ELF-1 (cell line): Measurements from ENCODE around the gene ADH1C.
A peak's percentile ranks its signal among the peaks of the same experiment; 100 is the strongest.
"Not testable (repeated sequence)": the region's sequence is repeated elsewhere in the genome, so short reads cannot be mapped to it uniquely, and the experiment has no call there.

Experiments used
- DNase-seq: peaks from one replicate; pipeline ENCODE4 v3.0.0-alpha.2; 2016; ENCODE audit warnings: low read depth, low spot score

The ADH1C gene

GRCh38 chr4:99352602-99353537, at the start of gene ADH1C:
Gene ADH1C (minus strand): TSS chr4:99352746. CDS start chr4:99352675, 71 bp downstream.
- no peak for DNase-seq

DNA sequence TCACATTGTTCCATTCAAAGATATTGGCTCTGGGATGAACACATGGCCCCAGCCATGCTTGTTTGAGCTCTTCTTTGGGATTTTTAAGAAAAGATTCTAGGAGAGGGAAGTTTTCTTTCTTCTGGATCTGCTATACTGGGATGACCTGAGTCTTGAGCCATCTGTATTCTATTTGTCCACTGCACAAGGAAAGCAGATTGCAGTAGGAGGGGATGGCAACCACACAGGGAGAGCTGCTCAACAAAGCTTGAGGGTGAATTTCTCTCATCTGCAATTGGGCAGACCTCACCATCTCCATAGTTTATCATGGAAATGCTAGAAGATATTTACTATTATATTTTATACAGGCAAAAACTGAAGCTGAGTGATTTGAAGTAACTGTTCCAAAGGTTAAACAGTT, 48.3 kb upstream of the ADH1C start:
- DNase-seq: no peak

DNA sequence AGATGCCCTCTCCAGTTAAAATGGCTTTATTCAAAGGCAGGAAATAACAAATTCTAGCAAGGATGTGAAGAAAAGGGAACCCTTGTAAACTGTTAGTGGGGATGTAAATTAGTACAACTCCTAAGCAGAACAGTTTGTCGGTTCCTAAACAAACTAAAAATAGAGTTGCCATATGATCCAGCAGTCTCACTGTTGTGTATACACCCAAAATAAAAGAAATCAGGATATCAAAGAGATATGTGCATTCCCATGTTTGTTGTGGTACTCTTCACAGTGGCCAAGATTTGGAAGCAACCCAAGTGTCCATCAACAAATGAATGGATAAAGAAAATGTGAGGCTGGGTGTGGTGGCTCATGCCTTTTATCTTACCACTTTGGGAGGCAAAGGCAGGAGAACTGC, 46.5 kb upstream of the ADH1C start:
- DNase-seq: no peak

DNA sequence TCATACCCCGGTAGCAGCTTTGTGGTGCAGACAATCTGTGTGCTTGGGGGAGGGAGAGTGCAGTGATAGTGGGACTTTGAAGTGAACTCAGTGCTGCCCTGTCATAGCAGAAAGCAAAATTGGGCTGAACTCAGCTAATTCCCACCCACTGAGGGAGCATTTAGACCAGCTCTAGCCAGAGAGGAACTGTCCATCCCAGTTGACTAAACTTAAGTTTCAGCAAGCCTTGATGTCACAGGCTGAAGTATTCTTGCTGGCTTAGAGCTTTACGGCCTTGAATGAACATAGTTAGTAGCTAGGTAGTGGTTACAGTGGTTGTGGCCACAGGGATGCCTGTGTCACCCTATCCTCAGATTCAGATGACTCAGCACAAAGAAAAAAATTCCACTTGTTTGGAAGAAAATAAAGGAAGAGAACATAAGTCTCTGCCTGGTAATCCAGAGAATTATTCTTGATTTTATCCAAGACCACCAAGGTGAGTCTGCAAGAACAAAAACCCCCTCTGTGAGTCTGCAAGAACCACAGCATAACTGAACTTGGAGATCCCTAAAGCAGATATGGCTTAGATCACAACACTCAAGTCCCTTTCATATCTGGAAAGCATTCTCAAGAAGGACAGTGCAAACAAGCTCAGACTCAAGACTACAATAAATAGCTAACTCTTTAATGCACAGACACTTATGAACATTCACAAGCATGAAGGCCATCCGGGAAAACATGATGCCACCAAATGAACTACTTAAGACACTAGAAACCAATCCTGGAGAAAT, 43.2 kb upstream of the ADH1C start:
- DNase-seq: no peak

DNA sequence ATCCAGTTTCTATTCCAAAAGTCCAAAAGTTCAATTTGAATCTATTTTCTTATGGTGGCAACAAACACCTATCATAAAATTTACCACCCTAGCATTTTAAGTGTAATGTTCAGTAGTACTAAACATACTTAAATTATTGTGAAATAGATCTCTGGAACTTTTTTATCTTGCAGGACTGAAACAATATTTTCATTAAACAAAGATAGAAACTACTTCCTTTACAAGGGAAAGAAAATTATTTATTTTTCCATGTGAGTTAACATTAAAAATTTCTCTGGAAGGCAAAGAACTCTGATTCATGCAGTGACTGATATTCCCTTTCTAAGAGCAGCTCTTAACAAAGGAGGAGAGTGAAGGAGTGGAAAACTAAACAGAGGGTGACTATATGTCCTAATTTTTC, 42.4 kb upstream of the ADH1C start:
- no peak for DNase-seq

- DNase-seq: no peak
Measured at GRCh38 chr4:99390055-99390454, 37.5 kb upstream of the ADH1C start.

- DNase-seq: no peak
Measured at GRCh38 chr4:99389606-99390005, 37.1 kb upstream of the ADH1C start.

GRCh38 chr4:99383833-99384392, 31.4 kb upstream of the ADH1C start:
- DNase-seq: no peak

DNA sequence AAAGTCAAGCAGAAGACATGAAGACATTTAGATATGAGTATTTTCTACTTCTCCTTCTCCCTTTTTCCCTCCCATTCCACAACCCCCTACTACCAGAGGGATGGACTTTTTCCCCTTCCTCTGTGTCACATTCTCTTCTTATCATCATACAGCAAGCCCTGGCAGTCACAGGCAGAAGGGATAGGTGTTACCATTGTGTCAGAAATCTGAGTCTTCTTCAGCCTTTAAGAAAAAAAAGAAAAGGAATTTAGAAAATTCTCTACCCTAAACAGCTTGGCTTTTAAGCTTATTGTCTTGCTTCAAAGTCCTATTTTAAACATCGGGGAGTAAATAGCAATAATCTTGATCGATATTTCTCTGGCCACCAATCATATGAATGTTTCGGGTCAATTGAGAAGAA, 30.9 kb upstream of the ADH1C start:
- DNase-seq: no peak

DNA sequence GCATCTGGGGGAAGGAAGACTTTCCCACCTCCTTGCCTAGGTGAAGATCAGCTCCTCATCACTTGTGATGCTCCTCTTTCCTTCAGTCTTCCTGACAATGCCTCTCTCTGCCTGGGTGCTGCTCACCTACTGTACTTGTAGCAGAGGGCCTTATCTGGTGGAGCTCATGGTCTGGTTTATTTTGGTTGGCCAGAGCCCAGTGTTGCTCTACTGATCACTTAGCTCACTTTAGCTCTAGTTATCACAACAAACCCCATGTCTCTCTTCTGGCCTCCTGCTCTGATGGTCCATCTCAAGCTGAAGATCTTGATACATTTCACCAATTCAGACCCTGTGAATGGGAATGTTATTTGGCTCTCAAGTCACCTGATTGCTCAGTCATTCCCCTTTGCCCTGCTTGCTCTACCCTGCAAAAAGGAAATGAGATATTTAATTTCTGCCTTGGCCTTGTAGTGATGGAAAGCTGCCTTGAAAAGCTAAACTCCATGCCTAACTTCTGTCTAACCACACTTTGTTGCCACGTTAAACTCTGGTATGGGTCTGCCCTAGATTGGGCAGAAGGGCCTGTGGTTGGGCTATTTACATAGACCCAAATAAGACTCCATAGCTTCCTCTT, 30.3 kb upstream of the ADH1C start:
- DNase-seq: no peak

GRCh38 chr4:99381588-99382175, 29.1 kb upstream of the ADH1C start:
- DNase-seq: no peak

- no peak for DNase-seq
Measured at GRCh38 chr4:99379571-99379970, 27.0 kb upstream of the ADH1C start.

DNA sequence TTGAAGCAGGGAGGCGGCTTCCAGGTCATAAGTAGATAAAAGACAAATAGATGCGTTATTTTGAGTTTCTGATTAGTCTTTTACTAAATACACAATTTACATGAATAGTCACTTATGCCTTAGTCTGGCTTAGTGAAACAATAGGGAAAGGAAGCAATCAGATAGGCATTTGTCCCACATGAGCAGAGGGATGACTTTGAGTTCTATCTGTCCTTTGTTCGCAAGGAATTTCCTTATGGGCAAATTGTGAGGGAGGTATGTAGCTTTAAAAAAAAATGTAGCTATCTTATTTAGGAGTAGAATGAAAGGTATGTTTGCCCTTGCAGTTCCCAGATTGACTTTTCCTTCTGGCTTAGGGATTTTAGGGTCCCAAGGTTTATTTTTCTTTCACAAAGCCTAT, 26.3 kb upstream of the ADH1C start:
- DNase-seq: no peak

DNA sequence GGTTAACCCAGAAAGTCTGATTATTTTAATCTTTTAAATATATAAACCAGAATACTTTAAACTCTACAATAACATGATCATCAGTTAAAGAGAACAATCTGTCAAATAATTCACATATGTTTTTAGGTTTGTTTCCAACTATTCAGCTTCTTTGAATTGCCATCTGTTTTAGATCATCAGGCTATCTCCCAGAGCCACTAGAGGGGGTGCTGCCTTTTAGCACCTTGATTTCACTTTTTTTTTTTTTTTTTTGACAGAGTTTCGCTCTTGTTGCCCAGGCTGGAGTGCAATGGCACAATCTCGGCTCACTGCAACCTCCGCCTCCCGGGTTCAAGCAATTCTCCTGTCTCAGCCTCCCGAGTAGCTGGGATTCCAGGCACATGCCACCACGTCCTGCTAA, 24.8 kb upstream of the ADH1C start:
- DNase-seq: peak; percentile 6

DNA sequence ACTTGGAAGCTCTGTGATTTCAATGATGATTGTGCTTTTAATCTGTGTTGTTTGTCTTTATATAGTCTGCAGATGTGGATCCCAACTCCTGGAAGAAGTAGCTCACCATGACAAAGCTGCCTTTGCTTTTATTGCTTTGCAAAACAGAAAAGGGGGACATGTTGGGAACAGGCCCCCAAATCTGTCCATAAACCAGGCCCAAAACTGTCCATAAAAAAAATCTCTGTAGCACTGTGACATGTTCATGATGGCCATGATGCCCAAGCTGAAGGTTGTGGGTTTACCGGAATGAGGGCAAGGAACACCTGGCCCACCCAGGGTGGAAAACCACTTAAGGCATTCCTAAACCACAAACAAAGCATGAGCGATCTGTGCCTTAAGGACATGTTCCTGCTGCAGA, 19.9 kb upstream of the ADH1C start:
- DNase-seq: not testable (repeated sequence)

DNA sequence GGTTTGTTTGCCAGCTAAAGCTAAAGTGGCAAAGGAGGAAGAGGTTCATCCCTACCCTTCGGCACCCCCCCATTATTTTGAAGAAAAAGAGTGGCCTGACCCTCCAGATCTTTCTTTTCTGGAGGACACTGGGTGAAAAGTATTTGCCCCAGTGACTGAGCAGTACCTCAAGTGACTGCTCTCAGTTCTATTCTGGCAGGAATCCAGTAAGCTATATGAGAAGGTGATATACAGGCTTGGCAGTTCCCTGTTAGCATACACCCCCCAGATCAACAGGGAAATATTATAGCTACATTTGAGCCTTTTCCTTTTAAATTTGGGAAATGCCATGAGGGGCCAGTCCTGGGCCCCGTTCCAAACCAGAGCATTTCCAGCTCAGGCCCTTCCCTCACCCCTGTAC, 15.3 kb upstream of the ADH1C start:
- DNase-seq: not testable (repeated sequence)

DNA sequence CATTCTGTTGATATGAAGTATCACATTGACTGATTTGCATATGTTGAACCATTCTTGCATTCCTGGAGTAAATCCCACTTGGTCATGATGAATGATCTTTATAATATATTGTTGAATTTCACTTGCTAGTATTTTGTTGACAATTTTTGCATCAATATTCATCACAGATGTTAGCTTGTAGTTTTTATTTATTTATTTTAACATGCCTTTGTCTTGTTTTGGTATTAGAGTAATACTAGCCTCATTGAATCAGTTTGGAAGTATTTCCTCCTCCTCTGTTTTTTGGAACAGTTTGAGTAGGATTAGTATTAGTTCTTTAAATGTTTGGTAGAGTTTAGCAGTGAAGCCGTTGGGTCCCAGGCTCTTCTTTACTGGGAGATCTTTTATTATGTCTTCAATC, 13.9 kb upstream of the ADH1C start:
- no peak for DNase-seq

GRCh38 chr4:99362768-99363167, 10.2 kb upstream of the ADH1C start:
- DNase-seq: no peak

DNA sequence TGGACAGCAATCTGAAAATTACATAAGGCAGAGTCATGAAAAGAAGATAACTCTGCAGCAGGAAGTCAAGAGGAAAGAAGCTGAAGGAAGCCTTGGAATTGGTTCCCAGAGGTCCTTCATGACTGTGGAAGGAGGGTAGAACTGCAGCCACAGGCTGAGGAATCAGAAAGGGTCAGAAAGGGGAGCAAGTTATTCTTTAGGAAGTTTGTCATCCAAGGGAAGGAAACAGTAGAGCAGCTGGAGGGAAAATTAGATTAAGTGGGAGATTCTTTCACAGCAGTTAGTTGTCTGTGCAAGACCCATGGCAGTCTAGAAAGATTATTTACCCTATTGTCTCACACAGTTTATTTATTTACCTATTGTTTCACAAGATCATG, 9.3 kb upstream of the ADH1C start:
- no peak for DNase-seq

GRCh38 chr4:99361268-99361898, 8.8 kb upstream of the ADH1C start:
- no peak for DNase-seq

DNA sequence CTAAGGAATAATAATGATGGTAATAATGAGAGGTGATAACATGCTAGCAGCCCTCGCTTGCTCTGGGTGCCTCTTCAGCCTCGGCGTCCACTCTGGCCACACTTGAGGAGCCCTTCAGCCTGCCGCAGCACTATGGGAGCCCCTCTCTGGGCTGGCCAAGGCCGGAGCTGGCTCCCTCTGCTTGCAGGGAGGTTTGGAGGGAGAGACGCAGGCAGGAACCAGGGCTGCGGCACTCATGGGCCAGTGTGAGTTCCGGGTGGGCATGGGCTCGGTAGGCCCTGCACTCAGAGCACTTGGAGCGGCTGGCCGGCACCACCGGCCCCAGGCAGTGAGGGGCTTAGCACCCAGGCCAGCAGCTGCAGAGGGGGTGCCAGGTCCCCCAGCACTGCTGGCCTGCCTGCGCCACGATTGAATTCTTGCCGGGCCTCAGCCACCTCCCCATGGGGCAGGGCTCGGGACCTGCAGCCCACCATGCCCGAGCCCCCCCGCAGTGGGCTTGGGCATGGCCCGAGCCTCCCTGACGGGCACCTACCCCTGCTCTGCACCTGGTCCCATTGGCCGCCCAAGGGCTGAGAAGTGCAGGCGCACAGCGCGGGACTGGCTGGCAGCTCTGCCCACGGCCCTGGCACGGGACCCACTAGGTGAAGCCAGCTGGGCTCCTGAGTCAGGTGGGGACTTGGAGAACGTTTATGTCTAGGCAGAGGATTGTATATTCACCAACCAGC, 7.1 kb upstream of the ADH1C start:
- no peak for DNase-seq
